ENCODE results near the gene DPP6.

The DPP6 gene

GRCh38 chr7:154252046-154252445 is 199.8 kb downstream of the DPP6 start:
- no peak for DNase-seq

DNA sequence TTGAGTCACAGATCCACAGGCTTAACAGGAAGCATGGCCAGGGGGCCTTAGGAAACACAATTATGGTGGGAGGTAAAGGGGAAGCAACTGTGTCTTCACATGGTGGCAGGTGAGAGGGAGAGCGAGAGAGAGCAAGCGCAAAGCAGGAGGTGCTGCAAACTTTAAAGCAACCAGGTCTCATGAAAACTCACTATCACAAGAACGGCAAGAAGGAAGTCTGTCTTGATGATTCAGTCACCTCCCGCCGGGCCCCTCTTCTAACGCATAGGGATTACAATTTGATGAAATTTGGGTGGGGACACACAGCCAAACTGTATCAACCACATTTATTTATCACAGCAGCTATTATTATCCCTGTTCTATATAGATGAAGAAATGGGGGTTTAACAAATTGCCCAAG is 201.6 kb downstream of the DPP6 start:
- no peak for DNase-seq

GRCh38 chr7:154255324-154255723 is 203.1 kb downstream of the DPP6 start:
- no peak for DNase-seq

GRCh38 chr7:154256150-154256549 is 204.0 kb downstream of the DPP6 start:
- DNase-seq, result no peak

DNA sequence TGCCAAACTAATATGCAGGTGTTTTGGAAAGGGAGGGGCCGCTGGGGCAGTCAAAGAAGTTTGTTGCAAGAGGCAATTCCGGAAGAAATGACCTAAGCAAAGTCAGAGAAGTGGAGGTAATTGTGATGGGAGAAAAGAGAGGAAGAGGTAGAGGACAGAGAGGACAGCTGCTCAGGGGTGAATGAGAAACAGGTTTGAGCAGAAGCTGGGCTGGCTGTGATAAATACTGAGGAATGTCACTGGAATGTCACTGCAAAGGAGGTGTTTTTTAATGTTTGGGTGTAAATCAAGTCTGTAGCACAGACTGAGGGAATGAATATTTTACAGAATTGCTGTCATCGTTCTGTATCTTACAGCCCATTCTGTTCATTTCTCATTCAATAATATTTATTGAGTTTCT is 207.2 kb downstream of the DPP6 start:
- DNase-seq, result no peak

DNA sequence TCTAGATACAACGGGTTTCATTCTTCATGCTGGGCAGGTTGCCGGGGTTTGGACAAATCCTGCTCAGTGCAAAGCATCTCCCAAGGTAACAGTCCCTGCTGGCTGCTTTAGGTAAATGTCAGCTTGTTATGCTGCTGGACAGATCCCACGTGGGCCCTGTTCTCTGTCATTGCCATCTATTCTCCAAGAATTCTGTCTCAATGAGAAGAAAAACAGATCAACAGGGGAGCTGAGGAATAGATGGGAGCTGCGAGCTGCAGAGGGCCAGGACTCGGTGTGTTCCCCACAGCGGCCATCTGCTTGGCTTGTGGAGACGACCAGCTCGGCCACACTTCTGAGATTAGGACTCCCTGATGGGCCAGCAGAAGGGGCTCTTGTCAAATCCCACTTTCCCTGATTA is 235.2 kb downstream of the DPP6 start:
- no peak for DNase-seq

DNA sequence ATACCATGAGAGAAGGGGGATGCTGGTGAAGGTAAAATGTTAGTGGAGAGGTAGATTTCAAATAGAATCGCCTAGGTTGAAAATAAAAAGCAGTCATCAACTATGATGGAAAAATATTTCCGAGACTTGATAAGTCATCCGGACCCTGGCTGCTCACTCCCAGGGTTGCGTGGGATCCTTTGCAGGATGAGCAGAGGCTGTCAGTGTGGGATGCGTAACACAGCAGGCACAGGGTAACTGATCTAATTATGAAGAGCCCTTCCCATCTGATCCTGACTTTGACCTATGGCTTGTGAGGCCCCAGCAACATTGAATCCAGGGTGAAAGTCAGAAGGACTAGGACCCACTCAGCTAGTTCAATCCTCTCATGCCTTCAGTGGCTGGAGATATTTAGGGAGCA is 236.9 kb downstream of the DPP6 start:
- no peak for DNase-seq

DNA sequence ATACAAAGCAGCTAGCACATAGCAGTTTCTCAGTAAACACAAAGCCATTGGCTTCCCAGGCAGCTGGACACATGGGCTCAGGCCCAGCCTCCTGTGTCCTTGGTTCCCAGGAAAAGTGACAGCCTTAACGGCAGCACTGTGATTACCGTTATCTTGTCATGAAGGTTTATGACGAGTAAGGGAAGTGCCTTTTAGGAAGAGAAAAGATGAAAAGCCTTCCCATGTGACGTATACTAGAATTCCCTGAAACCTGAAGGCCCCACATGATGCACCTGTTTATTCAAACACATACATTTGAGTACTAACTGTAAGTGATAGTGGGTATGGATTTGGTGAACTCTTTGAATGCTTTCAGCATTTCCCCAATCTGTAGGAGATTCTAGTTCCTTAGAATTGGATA is 244.2 kb downstream of the DPP6 start:
- DNase-seq, result no peak

GRCh38 chr7:154299736-154300135 is 247.5 kb downstream of the DPP6 start:
- DNase-seq, result no peak

DNA sequence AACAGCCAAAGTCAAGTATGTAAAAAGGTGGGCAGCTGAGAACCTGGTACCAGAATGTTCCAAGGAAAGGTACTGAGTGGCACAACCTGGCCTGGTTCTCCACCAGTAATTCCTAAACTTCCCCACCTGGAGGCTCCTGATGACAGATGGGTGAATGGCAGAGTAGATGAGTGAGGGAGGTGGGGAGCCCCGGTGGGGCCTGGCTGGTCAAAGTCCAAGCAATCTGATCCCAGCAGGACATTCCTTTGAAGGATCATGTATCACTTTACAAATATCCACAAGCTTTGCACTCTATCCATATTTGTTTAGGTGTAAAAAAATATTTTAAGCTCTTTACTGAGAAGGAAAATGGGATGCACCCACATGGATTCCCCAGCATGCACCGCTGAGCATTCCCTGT is 250.2 kb downstream of the DPP6 start:
- DNase-seq, result no peak

GRCh38 chr7:154304231-154304630 is 252.0 kb downstream of the DPP6 start:
- no peak for DNase-seq

DNA sequence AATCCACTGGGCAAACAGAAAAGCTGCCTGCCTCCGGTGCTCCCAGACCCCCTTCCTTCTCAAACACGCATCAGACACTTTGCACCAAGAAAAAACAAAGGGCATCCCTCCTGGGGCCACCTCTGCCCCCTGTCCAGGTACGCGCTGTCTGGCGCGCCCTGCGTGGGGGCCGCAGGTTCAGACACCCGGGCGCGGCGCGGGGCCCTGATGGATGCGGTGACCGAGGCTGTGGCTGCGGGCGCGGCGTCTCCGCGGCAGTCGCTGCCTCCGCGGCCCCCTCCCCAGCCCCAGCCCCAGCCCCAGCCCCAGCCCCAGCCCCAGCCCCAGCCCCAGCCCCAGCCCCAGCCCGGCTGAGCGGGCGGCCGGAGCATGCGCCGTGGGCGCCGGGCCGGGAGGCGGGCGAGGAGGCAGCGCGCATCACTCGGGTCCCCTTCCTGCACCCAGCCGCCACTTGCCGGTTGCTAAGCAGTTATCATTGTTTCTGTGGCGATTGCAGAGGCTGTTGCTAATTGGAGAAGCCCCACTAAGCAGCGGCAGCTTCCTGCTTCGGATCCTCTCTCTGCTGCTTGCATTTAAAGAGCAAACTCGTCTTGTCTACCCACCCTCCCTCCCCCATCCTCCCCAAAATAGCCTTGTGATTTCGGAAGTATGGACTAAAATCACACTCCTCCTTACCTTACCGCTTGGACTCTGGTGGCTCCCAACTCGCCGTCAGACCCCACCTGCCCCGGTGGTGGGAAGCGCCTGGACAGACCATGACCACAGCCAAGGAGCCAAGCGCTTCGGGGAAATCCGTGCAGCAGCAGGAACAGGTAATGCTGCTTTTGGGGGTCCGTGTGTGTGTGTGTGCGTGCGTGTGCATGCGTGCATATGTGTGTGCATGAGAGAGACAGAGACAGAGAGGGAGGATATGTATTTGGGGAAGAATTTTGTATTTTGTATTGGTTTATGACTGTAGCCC is 252.8 kb downstream of the DPP6 start:
- DNase-seq, result no peak

- DNase-seq, result no peak
These were observed 253.8 kb downstream of the DPP6 start for GRCh38 chr7:154306036-154306435.

GRCh38 chr7:154308928-154309327 is 256.7 kb downstream of the DPP6 start:
- no peak for DNase-seq

DNA sequence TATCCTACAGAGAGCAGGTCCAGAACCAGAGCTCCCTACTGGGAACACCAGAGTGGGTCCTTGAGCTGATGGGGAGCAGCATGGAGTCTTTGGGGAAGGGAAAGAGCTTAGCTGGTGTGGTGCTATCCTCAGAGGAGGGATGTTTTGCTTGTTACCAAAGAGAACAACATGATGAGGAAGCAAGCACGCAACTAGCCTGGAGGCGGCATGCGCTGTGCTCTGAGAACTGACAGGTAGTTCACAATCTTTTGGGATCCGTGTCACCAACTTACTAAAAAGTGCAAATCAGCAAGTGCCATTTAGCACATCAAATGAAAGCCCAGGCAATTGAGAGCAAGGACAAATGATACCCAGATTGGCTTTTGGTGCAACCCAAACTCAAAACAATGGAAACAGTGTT is 257.9 kb downstream of the DPP6 start:
- DNase-seq, result no peak

DNA sequence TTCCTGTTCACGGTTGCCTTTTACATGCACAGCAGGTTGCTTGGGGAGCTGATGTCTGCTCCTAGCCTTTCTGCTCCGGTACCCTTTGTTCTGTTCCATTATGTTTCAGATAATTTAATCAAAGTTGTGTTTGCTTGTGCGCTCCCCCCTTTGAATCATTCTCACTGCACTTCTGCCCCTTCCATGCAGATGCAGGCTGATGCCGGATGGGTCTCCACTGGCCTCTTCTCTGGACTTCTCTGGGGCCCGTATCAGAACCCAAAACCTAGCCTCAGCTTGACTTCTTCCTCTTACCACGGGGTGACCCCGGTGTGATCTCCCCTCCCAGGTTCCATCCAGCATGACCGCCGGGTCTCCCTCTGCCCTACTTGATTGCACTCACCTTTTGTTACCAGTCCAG is 272.0 kb downstream of the DPP6 start:
- DNase-seq, result no peak

GRCh38 chr7:154326421-154326820 is 274.2 kb downstream of the DPP6 start:
- DNase-seq, result no peak

GRCh38 chr7:154330318-154330717 is 278.1 kb downstream of the DPP6 start:
- DNase-seq, result no peak

- DNase-seq, result no peak
These were observed 280.8 kb downstream of the DPP6 start for GRCh38 chr7:154332811-154333580.

DNA sequence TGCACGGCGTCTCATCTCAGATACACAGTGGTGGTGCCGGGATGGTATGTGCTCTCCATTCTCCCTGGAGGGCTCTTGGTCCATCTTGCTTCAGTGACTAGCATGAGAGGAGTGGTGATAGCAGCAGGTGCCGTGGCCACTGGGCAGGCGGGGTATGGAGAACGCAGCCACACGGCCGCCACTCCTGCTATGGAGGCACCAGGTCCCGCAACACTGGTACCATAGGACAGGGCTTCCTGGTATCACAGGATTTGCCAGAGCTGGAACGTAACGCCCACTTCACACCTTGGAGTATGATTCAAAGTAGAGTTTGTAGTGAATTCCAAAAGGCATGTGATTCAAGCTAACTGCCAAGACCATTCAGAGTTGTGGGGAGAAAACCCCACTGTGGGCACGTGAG is 284.1 kb downstream of the DPP6 start:
- no peak for DNase-seq

DNA sequence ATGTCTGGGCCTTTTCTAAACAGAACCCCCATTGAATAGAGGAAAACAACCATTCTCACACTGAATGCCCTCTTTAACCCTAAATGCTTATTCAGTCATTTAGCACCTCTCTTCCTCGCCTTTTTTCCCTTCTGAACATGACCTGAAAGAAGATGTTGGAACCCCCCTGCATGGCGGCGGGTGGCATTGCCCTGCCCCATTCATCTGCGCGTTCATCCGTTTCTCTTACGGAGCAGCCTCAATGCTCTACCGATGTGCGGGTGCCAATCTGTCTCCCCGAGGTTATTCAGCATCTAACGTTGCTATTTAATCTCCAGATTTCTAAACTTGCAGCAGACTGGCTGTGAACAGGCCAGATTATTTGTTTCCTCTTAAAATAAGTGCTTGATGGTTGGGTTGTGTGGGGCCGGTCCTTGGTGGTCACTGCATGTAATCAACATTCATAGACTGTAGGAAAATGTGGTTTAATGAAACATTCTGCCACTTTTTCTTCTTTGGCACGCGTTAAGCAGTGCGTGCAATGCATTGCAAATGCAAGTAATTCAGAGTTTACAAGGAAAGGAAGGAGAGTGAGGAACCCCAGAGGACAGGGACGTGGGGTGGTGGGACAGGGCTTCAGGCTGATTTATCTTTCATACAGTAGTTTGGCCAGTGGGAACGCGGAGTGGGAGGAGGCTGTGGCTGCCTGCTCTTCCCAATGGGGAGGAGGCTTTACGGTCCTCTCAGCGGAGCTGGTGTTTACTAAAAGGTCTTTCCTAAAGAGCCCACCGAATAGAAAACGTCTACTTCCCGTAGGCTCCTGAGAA is 286.7 kb downstream of the DPP6 start:
- DNase-seq, result no peak

DNA sequence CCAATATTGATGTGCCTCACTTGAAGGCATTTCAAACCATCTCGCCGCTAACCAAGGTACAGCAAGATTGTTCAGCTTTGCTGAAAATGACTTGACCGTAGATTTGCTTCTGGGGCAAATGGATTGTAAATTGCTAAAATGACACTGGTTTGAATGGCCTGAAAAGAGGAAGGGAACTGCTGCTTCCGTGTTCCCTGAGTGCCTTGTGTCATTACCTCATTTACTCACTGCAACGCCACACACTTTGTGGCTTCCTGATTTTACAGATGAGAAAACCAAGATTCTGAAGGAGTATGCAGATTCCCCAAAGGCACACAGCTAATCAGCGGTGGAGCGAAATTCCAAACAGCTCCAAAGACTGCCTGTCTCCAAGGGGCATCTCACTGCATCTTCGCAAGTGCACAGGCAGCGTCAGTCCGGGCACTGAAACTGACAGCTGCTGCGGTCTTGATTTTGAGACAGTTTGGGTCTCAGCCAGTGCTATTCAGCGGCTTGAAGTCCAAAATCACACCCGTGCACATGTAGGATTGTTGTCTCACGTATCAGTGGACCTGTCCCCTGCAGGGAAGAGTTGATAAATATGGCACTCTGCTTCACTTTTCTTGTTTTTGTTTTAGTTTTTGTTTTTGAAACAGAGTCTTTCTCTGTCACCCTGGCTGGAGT is 290.9 kb downstream of the DPP6 start:
- DNase-seq, result no peak

All from effector CD8-positive, alpha-beta T cell (primary cell).